22Rv1 (cell line): ENCODE data around the gene WDR38.

Experiments
- CTCF ChIP-seq: fragments of 450-650 bp; IDR thresholded peaks from 2 replicates; pipeline ENCODE4 v1.5.1; 2017; ENCODE audit warnings: mild to moderate bottlenecking
- ZFX ChIP-seq: fragments of 450-650 bp; IDR thresholded peaks from 2 replicates; pipeline ENCODE4 v1.6.1; 2017; ENCODE audit warnings: antibody characterized with exemption, borderline replicate concordance

GRCh38 chr9:124873664-124874063 lies 20.4 kb downstream of the WDR38 start:
- TF ChIP-seq ZFX = no peak
- TF ChIP-seq CTCF = no peak
